Measurements from ENCODE around the gene SGTA.

DNA sequence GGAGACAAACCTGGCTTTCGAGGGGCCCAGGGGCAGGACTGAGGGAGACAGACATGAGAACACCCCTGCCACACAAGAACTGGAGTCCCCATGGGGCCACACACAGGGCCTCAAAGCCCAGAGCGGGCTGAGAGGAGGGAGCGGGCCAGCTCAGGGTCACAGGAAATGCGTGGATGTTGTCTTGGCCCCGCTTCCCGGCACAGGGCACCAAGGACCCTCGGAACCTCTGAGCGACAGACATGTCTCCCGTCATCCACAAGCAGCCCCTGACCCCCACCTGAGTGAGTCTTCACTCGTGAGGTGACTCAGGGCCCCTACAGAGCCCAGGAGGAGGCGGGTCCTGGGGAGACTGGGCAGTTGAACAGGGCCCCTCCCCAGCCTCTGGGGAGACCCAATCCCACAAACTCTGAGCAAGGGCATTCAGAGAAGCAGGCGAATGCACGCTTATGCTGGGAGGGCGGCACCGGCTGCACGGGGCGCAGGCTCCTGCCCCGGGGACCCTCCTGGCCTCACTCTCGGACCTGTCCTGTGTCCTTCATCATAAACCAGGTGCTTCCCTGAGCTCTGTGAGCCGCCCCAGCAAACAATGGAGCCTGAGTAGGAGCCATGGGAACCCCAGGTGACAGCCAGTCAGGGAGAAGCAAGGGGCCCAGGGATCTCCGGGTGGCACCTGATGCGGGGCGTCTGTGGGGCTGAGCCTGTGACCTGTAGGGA, 20.1 kb downstream of the SGTA start:
- TF ChIP-seq, protein P1, sequence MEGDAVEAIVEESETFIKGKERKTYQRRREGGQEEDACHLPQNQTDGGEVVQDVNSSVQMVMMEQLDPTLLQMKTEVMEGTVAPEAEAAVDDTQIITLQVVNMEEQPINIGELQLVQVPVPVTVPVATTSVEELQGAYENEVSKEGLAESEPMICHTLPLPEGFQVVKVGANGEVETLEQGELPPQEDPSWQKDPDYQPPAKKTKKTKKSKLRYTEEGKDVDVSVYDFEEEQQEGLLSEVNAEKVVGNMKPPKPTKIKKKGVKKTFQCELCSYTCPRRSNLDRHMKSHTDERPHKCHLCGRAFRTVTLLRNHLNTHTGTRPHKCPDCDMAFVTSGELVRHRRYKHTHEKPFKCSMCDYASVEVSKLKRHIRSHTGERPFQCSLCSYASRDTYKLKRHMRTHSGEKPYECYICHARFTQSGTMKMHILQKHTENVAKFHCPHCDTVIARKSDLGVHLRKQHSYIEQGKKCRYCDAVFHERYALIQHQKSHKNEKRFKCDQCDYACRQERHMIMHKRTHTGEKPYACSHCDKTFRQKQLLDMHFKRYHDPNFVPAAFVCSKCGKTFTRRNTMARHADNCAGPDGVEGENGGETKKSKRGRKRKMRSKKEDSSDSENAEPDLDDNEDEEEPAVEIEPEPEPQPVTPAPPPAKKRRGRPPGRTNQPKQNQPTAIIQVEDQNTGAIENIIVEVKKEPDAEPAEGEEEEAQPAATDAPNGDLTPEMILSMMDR (IDR thresholded peaks at IDR 0.05), result no peak
- no peak for TF ChIP-seq ZFX (IDR thresholded peaks at IDR 0.05; ENCODE audit: borderline replicate concordance)
